NCI-H1694 treated with DMSO at 0.1 percent for 48 hours (cell line): ENCODE data around the gene RBM19.

Source experiments
- DNase-seq: peaks from one replicate; lab custom pipeline; 2025; lab: John Stamatoyannopoulos, UW

RBM19 gene

GRCh38 chr12:113857371-113857770 lies 108.8 kb downstream of the RBM19 start:
- DNase-seq = no peak

- no peak for DNase-seq
These were observed 110.1 kb downstream of the RBM19 start for GRCh38 chr12:113855998-113856397.

GRCh38 chr12:113854385-113855142 lies 111.6 kb downstream of the RBM19 start:
- no peak for DNase-seq

- DNase-seq = no peak
These were observed 112.6 kb downstream of the RBM19 start for GRCh38 chr12:113853491-113853890.

- DNase-seq = peak; percentile 74
These were observed 113.2 kb downstream of the RBM19 start for GRCh38 chr12:113852695-113853490.

- peak; percentile 36 for DNase-seq
These were observed 113.9 kb downstream of the RBM19 start for GRCh38 chr12:113852264-113852663.

GRCh38 chr12:113850309-113851056 lies 115.6 kb downstream of the RBM19 start:
- no peak for DNase-seq

- no peak for DNase-seq
These were observed 118.3 kb downstream of the RBM19 start for GRCh38 chr12:113847856-113848255.

GRCh38 chr12:113846883-113847755 lies 119.0 kb downstream of the RBM19 start:
- no peak for DNase-seq

- DNase-seq = no peak
These were observed 120.0 kb downstream of the RBM19 start for GRCh38 chr12:113845900-113846674.

GRCh38 chr12:113844495-113845210 lies 121.5 kb downstream of the RBM19 start:
- DNase-seq = peak; percentile 45

GRCh38 chr12:113842699-113843098 lies 123.4 kb downstream of the RBM19 start:
- DNase-seq = no peak

- no peak for DNase-seq
These were observed 124.3 kb downstream of the RBM19 start for GRCh38 chr12:113841786-113842185.

- no peak for DNase-seq
These were observed 125.6 kb downstream of the RBM19 start for GRCh38 chr12:113840401-113841042.

- no peak for DNase-seq
These were observed 127.2 kb downstream of the RBM19 start for GRCh38 chr12:113838896-113839295.

- no peak for DNase-seq
These were observed 128.4 kb downstream of the RBM19 start for GRCh38 chr12:113837528-113838296.

- no peak for DNase-seq
These were observed 129.0 kb downstream of the RBM19 start for GRCh38 chr12:113837084-113837483.

GRCh38 chr12:113835896-113836295 lies 130.2 kb downstream of the RBM19 start:
- no peak for DNase-seq

- DNase-seq = no peak
These were observed 130.7 kb downstream of the RBM19 start for GRCh38 chr12:113835433-113835832.
